Naive thymus-derived CD8-positive, alpha-beta T cell (primary cell): ENCODE data around the gene NCMAP. TPM values are rescaled to one million over a fixed set of nuclear protein-coding genes. Genes with fewer than 3 reads are reported as not detected.

Source experiments
- ATAC-seq, 2 donors: fragments of 150-1000 bp; cut with Tn5 transposase in 1 of 2; sonication (Bioruptor Pico), chemical (Tn5 transposase) in 1 of 2; 1 replicate in 1 of 2; 2 replicates in 1 of 2; pipeline ENCODE4 v1.10.0; 2021; ENCODE audit warnings: mild to moderate bottlenecking in 2 of 2, moderate library complexity in 2 of 2
- POLR2A ChIA-PET: fragments of 350-600 bp; sonication (Branson Sonifier 250); formaldehyde crosslinking; loops from one replicate; lab custom pipeline; 2021; ENCODE audit warnings: antibody characterized with exemption; lab: Charles Lee
- DNase-seq, 10 donors: peaks; one replicate each; pipeline versions ENCODE4 v3.0.0 to v3.0.0-alpha.2; 2020 to 2022
- H3K27ac Mint-ChIP-seq, 10 donors: one replicate each; pipeline ENCODE4 v1.8.0; 2020 to 2022; ENCODE audit warnings: mild to moderate bottlenecking in 10 of 10, mixed read lengths in 10 of 10, moderate library complexity in 4 of 10, inconsistent platforms in 1 of 10
- H3K27me3 Mint-ChIP-seq, 5 donors: one replicate each; pipeline ENCODE4 v1.8.0; 2021 to 2022; ENCODE audit warnings: mixed read lengths in 5 of 5
- H3K36me3 Mint-ChIP-seq, 3 donors: one replicate each; pipeline ENCODE4 v1.8.0; 2020 to 2022; ENCODE audit warnings: mixed read lengths in 3 of 3, mild to moderate bottlenecking in 2 of 3, inconsistent platforms in 1 of 3
- H3K4me1 Mint-ChIP-seq, 4 donors: one replicate each; pipeline ENCODE4 v1.8.0; 2021 to 2022; ENCODE audit warnings: mixed read lengths in 4 of 4
- H3K4me3 Mint-ChIP-seq, 10 donors: one replicate each; pipeline ENCODE4 v1.8.0; 2020 to 2022; ENCODE audit warnings: mild to moderate bottlenecking in 10 of 10, mixed read lengths in 10 of 10, moderate library complexity in 6 of 10, inconsistent platforms in 1 of 10
- H3K9me3 Mint-ChIP-seq, 9 donors: one replicate each; pipeline ENCODE4 v1.8.0; 2020 to 2022; ENCODE audit warnings: mixed read lengths in 9 of 9, mild to moderate bottlenecking in 3 of 9, inconsistent platforms in 1 of 9, moderate library complexity in 1 of 9
- polyA plus RNA-seq, 3 donors: library from polyadenylated mRNA; unstranded; fragments of 300-500 nt; fragmentation: Illumina TruSeq; gene quantifications; one replicate each; pipeline ENCODE4 v1.2.3, GENCODE V29; 2021
- total RNA-seq, 8 experiments: library from RNA in 2 of 8; stranded (reverse) in 2 of 8; gene quantifications; one replicate each; pipeline ENCODE4 v1.2.3 and lab custom pipeline; 2021 to 2026

The NCMAP gene
- total and polyA plus RNA-seq, 5 experiments from 2014 or later: 0.03 to 0.21 (median 0.09) TPM; not detected in 2

GRCh38 chr1:24639094-24639493, 83.2 kb downstream of the NCMAP start:
- ATAC-seq (no peak), DNase-seq (no peak)
- peak overlapping the region in 8 of 10 donors; percentile 1 to 72 (median 48) for H3K27ac Mint-ChIP-seq
- H3K36me3 Mint-ChIP-seq: no peaks in the 10 kb centered on the region
- peaks cover 11 to 21% (median 19%) of the 10 kb centered on the region in 4 donors for H3K4me1 Mint-ChIP-seq
- no peaks in the 10 kb centered on the region for H3K27me3 Mint-ChIP-seq
- no peaks in the 10 kb centered on the region for H3K9me3 Mint-ChIP-seq
- peak overlapping the region in 4 of 10 donors; percentile 16 to 52 (median 32) for H3K4me3 Mint-ChIP-seq
- POLR2A ChIA-PET: interaction anchor here (0.6 to 0.7 kb wide), 3 partner anchors 95 to 596 kb away, joined by 3 to 4 read pairs (median 3); no protein-coding TSS in a partner anchor

- Mint-ChIP-seq H3K27ac (peak overlapping the region in 9 of 10 donors; percentile 4 to 97 (median 57)), H3K27me3 (no peaks in the 10 kb centered on the region), H3K36me3 (peaks cover 0 to 4% (median 0%) of the 10 kb centered on the region in 3 donors), H3K4me1 (peaks cover 13 to 29% (median 27%) of the 10 kb centered on the region in 4 donors), H3K4me3 (peak overlapping the region in 2 of 10 donors; percentile 16 to 26), H3K9me3 (no peaks in the 10 kb centered on the region)
- no peak for DNase-seq
- ATAC-seq: no peak
- POLR2A ChIA-PET: interaction anchor here (0.7 kb wide), 1 partner anchor 127 kb away, joined by 3 read pairs; no protein-coding TSS in a partner anchor
Measured at GRCh38 chr1:24639881-24640280, 84.0 kb downstream of the NCMAP start.

DNA sequence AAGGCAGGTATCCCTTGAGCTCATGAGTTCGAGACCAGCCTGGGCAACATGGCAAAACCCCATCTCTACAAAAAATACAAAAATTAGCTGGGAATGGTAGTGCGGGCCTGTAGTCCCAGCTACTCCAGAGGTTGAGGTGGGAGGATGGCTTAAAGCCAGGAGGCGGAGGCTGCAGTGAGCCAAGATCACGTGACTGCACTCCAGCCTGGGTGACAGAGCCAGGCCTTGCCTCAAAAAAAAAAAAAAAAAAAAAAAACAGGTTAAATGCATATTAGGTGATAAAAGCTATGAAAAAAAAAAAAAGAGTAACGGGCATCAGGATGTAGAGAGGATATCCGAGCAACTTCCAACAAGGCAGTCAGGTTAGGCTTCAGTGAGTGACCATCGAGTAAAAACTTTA, 84.4 kb downstream of the NCMAP start:
- Mint-ChIP-seq H3K9me3 (no peaks in the 10 kb centered on the region), H3K36me3 (peaks cover 0 to 8% (median 0%) of the 10 kb centered on the region in 3 donors), H3K4me1 (peaks cover 14 to 30% (median 27%) of the 10 kb centered on the region in 4 donors), H3K27ac (peak overlapping the region in 9 of 10 donors; percentile 38 to 100 (median 99)), H3K4me3 (peak overlapping the region in 7 of 10 donors; percentile 31 to 96 (median 81)), H3K27me3 (no peaks in the 10 kb centered on the region)
- DNase-seq (no peak), ATAC-seq (no peak)
- POLR2A ChIA-PET: interaction anchor here (0.7 kb wide), 1 partner anchor 127 kb away, joined by 3 read pairs; no protein-coding TSS in a partner anchor

DNA sequence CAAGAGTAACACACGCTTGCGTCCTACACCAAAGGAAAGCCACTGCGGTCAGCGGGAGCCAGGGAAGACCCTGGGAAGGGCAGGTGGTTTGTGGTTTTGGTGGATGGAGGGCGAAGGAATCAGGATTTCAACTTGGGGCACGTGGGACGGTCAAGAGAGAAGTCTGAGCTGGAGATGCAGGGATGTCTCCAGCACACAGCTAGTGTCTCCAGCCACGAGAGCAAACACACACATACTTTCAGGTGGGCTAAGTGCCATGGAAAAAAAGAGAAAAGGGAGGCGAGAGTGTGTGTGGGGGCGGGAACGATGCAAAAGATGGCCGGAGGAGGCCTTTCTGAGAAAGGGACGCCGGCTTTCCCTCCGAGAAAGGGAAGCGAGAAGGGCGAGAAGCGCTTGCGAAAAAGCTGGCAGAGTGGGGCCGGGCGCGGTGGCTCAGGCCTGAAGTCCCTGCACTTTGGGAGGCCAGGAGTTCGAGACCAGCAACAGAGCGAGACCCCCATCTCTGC, 85.8 kb downstream of the NCMAP start:
- ATAC-seq (no peak), DNase-seq (peak in 8 of 10 donors; percentile 3 to 41 (median 25))

GRCh38 chr1:24642481-24643362, 86.8 kb downstream of the NCMAP start, which contains the start of gene SRRM1:
SRRM1 (plus strand) TSS chr1:24643302; CDS start chr1:24643327, 25 bp downstream.
- peak within 1 kb of the TSS; percentile 81 to 99 (median 94) for H3K4me3 Mint-ChIP-seq
- DNase-seq: peak; percentile 93 to 100 (median 99)
- peak within 1 kb of the TSS; percentile 97 to 100 (median 99) for H3K27ac Mint-ChIP-seq
- H3K4me1 Mint-ChIP-seq: peaks cover 20 to 51% (median 45%) of the 10 kb centered on the region in 4 donors
- POLR2A ChIA-PET: interaction anchor here (0.6 to 2.4 kb wide), 18 partner anchors 11 to 1319 kb away, joined by 3 to 13 read pairs (median 4); partner anchors contain the start of genes IFNLR1, NIPAL3, PNRC2 and RCAN3
- H3K27me3 Mint-ChIP-seq: no peaks in the 10 kb centered on the region
- H3K9me3 Mint-ChIP-seq: no peaks in the 10 kb centered on the region
- H3K36me3 Mint-ChIP-seq: peaks cover 0 to 33% (median 5%) of the 10 kb centered on the region in 3 donors
- peak; percentile 88 to 89 for ATAC-seq

More for the DNA sequence above, 85.8 kb downstream of the NCMAP start:
- POLR2A ChIA-PET: interaction anchor here (0.6 to 2.4 kb wide), 10 partner anchors 104 to 802 kb away, joined by 3 to 13 read pairs (median 6); partner anchors contain the start of genes IFNLR1, NIPAL3, RCAN3 and STPG1
- peak overlapping the region; percentile 97 to 100 (median 99) for H3K27ac Mint-ChIP-seq
- H3K9me3 Mint-ChIP-seq: no peaks in the 10 kb centered on the region
- H3K27me3 Mint-ChIP-seq: no peaks in the 10 kb centered on the region
- peaks cover 0 to 22% (median 0%) of the 10 kb centered on the region in 3 donors for H3K36me3 Mint-ChIP-seq
- peak overlapping the region; percentile 81 to 99 (median 94) for H3K4me3 Mint-ChIP-seq
- peaks cover 17 to 42% (median 37%) of the 10 kb centered on the region in 4 donors for H3K4me1 Mint-ChIP-seq

DNA sequence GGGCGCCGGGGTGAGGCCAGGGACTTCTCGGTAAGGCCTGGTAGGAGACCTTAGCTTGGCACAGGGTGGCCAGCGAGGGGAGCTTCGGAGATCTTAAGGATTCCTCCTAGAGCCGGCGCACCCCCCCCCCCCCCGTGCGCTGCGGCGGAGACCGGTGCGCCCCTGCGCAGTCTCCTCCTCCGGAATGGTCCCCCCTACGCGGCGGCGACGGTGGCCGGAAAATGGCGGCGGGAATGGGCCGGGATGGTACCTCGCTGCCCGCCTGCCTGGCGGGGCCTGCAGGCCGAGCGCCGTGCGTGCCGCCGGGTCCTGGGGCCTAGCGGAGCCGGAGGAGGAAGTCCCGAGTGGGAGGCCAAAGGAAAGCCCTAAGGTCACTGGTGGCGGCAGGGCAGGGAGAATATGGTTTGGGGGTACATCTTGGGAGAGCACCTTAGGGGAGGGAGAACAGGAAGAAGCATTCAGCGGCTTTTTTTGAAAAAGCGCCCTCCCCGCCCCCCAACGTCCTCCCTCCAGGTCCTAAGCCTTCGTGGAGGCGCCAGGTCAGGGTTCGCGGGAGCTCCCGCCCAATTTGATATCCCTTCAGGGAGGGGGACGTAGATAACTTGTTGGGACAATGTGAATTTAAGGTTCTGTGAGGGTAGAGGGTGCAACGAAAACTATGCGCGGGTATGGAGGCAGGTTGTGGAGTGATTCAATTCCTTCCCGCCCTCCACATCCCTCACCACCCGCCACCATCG, 87.6 kb downstream of the NCMAP start:
- DNase-seq: peak in 2 of 10 donors; percentile 39 to 45
- POLR2A ChIA-PET: interaction anchor here (0.6 to 2.4 kb wide), 15 partner anchors 10 to 1345 kb away, joined by 3 to 13 read pairs (median 3); partner anchors contain the start of genes NIPAL3, PNRC2, RCAN3 and STPG1
- peak overlapping the region; percentile 91 to 100 (median 96) for H3K27ac Mint-ChIP-seq
- peak; percentile 12 to 24 for ATAC-seq
- peaks cover 0 to 41% (median 9%) of the 10 kb centered on the region in 3 donors for H3K36me3 Mint-ChIP-seq
- H3K4me1 Mint-ChIP-seq: peaks cover 20 to 54% (median 46%) of the 10 kb centered on the region in 4 donors
- H3K9me3 Mint-ChIP-seq: no peaks in the 10 kb centered on the region
- no peaks in the 10 kb centered on the region for H3K27me3 Mint-ChIP-seq
- H3K4me3 Mint-ChIP-seq: peak overlapping the region; percentile 81 to 99 (median 94)

DNA sequence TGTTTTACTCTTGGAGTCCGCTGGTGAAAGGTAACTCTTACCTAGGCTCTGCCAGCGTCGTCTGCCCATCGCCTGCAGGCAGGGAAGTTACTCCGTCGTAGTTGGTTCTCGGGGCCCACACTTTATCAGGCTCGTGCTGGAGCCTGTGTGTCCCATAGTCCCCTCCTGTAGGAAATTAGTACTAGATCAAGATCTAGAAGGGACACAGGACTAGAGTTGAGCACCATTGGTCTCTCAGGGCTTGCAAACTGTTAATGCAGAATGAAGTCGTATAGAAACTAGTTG, 88.2 kb downstream of the NCMAP start:
- H3K9me3 Mint-ChIP-seq: no peaks in the 10 kb centered on the region

DNA sequence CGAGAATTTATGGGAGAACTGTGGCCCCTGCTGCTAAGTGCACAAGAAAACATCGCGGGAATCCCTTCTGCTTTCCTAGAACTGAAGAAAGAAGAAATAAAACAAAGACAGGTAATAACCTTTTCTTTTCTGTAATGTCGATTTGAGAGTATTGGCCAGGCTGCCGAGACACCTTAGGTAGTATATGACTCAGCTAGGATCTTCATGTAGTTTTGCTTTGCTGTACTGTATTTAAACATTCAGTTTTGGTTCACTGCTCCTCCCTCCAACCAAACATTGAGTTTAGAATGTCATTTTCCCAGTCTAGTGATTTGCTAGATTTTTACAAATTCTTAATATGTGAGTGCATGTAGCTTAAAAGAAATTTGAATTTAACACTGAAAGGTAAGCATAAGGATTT, 93.0 kb downstream of the NCMAP start:
- Mint-ChIP-seq H3K27me3 (no peaks in the 10 kb centered on the region), H3K4me3 (no peak overlapping the region), H3K27ac (no peak overlapping the region), H3K36me3 (peaks cover 5 to 92% (median 43%) of the 10 kb centered on the region in 3 donors), H3K9me3 (no peaks in the 10 kb centered on the region), H3K4me1 (peaks cover 16 to 57% (median 44%) of the 10 kb centered on the region in 4 donors)
- ATAC-seq: no peak
- POLR2A ChIA-PET: interaction anchor here (1.0 kb wide), 1 partner anchor 20 kb away, joined by 3 read pairs; no protein-coding TSS in a partner anchor
- DNase-seq: no peak

More for the DNA sequence above, 88.2 kb downstream of the NCMAP start:
- ATAC-seq: no peak
- peak overlapping the region; percentile 81 to 99 (median 91) for H3K4me3 Mint-ChIP-seq
- H3K4me1 Mint-ChIP-seq: peaks cover 20 to 58% (median 46%) of the 10 kb centered on the region in 4 donors
- POLR2A ChIA-PET: interaction anchor here (0.6 to 1.1 kb wide), 3 partner anchors 10 to 1345 kb away, joined by 3 read pairs; no protein-coding TSS in a partner anchor
- peaks cover 0 to 46% (median 13%) of the 10 kb centered on the region in 3 donors for H3K36me3 Mint-ChIP-seq
- peak overlapping the region; percentile 82 to 100 (median 92) for H3K27ac Mint-ChIP-seq
- H3K27me3 Mint-ChIP-seq: no peaks in the 10 kb centered on the region
- no peak for DNase-seq

GRCh38 chr1:24652382-24652781, 96.5 kb downstream of the NCMAP start:
- no peak for ATAC-seq
- no peak for DNase-seq
- H3K4me1 Mint-ChIP-seq: peaks cover 11 to 46% (median 31%) of the 10 kb centered on the region in 4 donors
- H3K9me3 Mint-ChIP-seq: no peaks in the 10 kb centered on the region
- peaks cover 5 to 97% (median 60%) of the 10 kb centered on the region in 3 donors for H3K36me3 Mint-ChIP-seq
- POLR2A ChIA-PET: interaction anchor here (0.6 kb wide), 1 partner anchor 15 kb away, joined by 3 read pairs; no protein-coding TSS in a partner anchor
- no peak overlapping the region for H3K4me3 Mint-ChIP-seq
- no peaks in the 10 kb centered on the region for H3K27me3 Mint-ChIP-seq
- H3K27ac Mint-ChIP-seq: peak overlapping the region in 1 of 10 donors; percentile 11

- POLR2A ChIA-PET: interaction anchor here (1.1 kb wide), 1 partner anchor 10 kb away, joined by 3 read pairs; the partner anchor contains the start of gene SRRM1
- no peaks in the 10 kb centered on the region for H3K27me3 Mint-ChIP-seq
- DNase-seq (no peak), ATAC-seq (no peak)
- peaks cover 12 to 96% (median 55%) of the 10 kb centered on the region in 3 donors for H3K36me3 Mint-ChIP-seq
- H3K27ac Mint-ChIP-seq: peak overlapping the region in 1 of 10 donors; percentile 22
- H3K4me1 Mint-ChIP-seq: peaks cover 16 to 46% (median 38%) of the 10 kb centered on the region in 4 donors
- no peak overlapping the region for H3K4me3 Mint-ChIP-seq
- H3K9me3 Mint-ChIP-seq: no peaks in the 10 kb centered on the region
Measured at GRCh38 chr1:24654010-24654409, 98.1 kb downstream of the NCMAP start.

- Mint-ChIP-seq H3K27me3 (no peaks in the 10 kb centered on the region), H3K27ac (peak overlapping the region in 2 of 10 donors; percentile 34 to 46), H3K4me1 (peaks cover 19 to 50% (median 45%) of the 10 kb centered on the region in 4 donors), H3K36me3 (peaks cover 9 to 95% (median 45%) of the 10 kb centered on the region in 3 donors), H3K4me3 (no peak overlapping the region), H3K9me3 (no peaks in the 10 kb centered on the region)
- ATAC-seq (no peak), DNase-seq (no peak)
- POLR2A ChIA-PET: no interaction called here
Measured at GRCh38 chr1:24656046-24656445, 100.2 kb downstream of the NCMAP start.
